GM21447 (cell line): Measurements from ENCODE around the gene HOXC4.

Experiments used
- ATAC-seq: cut with Tn5 transposase; IDR thresholded peaks from one replicate; pipeline ENCODE4 v1.9.1; 2021; ENCODE audit not compliant: unreplicated experiment

HOXC4 gene

DNA sequence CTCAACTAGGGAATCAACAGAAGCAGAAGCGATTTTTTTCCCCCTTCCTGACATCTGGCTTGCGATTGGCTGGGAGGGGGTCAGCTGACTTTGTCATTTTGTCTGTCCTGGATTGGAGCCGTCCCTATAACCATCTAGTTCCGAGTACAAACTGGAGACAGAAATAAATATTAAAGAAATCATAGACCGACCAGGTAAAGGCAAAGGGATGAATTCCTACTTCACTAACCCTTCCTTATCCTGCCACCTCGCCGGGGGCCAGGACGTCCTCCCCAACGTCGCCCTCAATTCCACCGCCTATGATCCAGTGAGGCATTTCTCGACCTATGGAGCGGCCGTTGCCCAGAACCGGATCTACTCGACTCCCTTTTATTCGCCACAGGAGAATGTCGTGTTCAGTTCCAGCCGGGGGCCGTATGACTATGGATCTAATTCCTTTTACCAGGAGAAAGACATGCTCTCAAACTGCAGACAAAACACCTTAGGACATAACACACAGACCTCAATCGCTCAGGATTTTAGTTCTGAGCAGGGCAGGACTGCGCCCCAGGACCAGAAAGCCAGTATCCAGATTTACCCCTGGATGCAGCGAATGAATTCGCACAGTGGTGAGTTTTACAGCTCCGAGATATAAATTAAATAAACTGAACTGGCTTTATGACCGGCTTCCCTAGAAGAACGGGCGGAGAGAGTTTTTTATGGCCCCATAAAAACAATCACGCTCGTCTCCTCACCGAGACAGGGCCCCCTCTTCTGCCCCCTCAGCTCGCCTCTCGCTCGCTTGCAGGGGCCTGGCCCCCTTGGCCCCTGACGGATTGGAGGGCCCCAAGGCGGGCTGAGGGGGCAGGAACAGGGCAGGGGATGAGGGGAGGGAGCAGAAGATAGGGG is 25.1 kb upstream of the HOXC4 start, which contains the start of gene HOXC6:
TSS of gene HOXC6 (plus strand) at position 127 of the 888 bp plus-strand sequence. CDS start at position 209, 82 bp downstream.
- no peak for ATAC-seq

DNA sequence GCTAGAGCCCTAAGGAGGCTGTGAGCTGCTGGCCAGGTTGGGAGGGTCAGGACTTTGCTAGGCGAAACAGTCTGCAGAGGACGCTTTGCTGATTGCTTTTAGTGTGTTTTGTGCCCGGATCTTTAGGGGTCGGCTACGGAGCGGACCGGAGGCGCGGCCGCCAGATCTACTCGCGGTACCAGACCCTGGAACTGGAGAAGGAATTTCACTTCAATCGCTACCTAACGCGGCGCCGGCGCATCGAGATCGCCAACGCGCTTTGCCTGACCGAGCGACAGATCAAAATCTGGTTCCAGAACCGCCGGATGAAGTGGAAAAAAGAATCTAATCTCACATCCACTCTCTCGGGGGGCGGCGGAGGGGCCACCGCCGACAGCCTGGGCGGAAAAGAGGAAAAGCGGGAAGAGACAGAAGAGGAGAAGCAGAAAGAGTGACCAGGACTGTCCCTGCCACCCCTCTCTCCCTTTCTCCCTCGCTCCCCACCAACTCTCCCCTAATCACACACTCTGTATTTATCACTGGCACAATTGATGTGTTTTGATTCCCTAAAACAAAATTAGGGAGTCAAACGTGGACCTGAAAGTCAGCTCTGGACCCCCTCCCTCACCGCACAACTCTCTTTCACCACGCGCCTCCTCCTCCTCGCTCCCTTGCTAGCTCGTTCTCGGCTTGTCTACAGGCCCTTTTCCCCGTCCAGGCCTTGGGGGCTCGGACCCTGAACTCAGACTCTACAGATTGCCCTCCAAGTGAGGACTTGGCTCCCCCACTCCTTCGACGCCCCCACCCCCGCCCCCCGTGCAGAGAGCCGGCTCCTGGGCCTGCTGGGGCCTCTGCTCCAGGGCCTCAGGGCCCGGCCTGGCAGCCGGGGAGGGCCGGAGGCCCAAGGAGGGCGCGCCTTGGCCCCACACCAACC is 23.9 kb upstream of the HOXC4 start:
- no peak for ATAC-seq

DNA sequence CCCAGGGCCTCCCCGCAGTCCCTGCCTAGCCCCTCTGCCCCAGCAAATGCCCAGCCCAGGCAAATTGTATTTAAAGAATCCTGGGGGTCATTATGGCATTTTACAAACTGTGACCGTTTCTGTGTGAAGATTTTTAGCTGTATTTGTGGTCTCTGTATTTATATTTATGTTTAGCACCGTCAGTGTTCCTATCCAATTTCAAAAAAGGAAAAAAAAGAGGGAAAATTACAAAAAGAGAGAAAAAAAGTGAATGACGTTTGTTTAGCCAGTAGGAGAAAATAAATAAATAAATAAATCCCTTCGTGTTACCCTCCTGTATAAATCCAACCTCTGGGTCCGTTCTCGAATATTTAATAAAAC is 23.2 kb upstream of the HOXC4 start:
- ATAC-seq: no peak

DNA sequence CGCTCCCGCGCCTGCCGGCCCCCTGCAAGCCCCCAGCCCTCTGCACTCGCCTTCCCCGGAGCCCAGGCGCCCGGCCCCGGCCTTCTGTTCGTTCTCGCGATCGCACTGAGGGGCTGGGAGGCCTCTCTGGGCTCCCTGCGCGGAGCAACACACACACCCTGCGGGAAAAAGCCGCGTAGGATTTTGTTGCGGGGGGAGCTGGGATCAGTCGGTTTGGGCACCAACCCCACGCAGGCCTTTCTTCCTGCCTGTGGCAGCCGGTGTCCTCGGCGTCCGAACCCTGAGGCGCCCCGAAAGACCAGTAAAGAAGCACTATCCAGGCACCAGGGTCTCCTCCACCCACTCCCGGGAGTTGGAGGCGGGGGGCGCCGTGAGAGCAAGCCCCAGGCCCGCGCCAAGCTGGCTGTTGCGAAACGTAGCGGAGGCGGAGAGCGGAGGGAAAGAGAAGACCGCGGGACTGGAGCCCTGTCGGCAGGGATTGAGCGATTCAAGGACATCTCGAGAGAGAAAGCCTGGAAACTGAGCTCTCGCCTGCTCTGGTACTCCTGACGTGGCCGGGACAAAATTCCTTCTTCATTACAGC is 22.7 kb upstream of the HOXC4 start:
- no peak for ATAC-seq

DNA sequence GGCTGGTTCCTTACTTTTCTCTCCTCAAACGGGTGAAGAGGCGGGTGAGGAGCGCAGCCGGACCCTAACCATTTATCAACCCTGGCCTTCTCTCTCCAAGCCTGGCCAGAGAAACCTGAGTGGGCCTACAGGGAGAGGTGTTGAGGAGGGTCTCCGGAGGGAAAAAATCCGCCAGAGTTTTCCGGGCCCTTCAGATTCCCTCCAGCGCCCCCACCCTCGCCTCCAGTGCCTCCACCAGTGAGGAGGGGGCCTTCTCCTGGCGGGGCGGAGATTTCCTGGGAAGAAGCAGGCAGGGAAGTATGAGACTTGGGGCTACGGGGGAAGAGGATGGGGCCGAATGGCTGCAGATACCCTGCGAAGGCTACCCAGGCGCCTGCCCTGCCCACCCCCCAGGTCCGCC is 22.2 kb upstream of the HOXC4 start:
- ATAC-seq: no peak

DNA sequence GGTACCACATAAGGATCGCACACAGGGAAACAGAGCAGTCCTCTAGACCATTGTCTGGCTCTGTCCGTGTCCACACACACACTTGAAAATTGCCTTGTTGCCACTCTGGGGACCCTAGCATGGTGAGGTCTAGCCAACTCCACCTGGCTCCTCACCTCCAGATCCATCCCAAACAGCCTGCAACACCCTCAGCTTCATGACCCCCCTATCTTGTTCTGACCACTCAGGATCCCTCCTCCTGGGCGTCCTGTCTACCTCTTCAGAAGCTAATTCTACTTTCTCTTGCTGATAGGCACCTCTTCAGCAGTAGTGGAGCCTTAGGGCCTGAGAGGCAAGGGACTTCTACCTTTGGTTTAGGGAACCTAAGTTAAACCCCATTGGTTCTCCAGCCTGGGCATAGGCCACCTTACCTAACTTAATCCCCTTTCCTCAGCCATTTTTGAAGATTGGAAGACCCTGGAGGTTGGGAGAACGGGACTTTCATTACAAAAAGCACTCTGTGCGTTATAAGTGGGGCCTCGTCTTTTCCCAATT is 21.5 kb upstream of the HOXC4 start:
- no peak for ATAC-seq

DNA sequence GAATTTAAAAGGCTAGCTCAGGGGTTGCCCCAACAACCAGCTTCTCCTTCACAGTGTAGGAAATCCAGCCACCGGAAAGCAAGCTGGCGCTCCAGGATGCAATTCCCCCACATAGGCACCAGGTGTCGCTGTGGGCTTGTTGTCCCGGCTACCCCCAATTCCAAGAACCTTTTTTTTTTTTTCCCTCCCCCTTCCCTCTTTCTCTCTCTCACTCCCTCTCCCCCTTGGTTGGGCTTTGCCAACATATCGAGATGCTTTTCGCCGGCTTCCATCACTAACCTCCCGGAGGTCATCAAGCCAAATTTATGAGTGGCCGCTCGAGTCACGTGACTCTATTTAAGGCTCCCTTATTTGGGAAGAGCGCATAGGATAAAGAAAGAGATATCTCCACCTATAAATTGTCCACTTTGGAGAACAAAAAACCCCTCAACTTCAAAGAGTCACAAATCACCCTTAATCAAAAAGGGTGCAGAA is 21.0 kb upstream of the HOXC4 start, which contains the start of gene HOXC5:
TSS of gene HOXC5 (plus strand) at position 424 of the 474 bp plus-strand sequence. CDS start 73 bp downstream, outside the sequence.
- ATAC-seq: no peak

DNA sequence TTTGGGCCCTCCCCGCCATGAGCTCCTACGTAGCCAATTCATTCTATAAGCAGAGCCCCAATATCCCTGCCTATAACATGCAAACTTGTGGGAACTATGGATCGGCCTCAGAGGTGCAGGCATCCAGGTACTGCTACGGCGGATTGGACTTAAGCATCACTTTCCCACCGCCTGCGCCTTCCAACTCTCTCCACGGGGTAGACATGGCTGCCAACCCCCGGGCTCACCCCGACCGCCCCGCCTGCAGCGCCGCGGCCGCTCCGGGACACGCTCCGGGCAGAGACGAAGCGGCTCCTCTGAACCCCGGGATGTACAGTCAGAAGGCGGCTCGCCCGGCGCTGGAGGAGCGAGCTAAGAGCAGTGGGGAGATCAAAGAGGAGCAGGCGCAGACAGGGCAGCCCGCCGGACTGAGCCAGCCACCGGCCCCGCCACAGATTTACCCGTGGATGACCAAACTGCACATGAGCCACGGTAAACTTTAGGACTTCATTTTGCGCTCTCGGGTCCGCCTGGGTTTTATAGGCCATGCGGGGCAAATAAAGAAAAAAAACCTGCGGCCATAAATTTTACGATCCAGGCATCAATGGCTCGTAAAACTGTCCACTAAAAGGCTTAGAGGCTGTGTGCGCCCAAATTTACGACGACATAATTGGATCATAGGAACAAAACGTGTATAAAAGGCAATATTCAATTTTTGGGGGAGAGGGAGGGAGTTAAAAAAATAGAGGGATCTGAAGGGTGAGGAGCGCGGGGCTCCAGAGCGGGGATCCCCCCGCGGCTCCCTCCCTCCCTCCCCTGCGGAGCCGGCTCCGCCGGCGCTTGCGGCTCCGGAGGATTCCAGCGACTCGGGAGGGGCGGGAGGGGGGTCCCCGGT is 20.3 kb upstream of the HOXC4 start:
- no peak for ATAC-seq

DNA sequence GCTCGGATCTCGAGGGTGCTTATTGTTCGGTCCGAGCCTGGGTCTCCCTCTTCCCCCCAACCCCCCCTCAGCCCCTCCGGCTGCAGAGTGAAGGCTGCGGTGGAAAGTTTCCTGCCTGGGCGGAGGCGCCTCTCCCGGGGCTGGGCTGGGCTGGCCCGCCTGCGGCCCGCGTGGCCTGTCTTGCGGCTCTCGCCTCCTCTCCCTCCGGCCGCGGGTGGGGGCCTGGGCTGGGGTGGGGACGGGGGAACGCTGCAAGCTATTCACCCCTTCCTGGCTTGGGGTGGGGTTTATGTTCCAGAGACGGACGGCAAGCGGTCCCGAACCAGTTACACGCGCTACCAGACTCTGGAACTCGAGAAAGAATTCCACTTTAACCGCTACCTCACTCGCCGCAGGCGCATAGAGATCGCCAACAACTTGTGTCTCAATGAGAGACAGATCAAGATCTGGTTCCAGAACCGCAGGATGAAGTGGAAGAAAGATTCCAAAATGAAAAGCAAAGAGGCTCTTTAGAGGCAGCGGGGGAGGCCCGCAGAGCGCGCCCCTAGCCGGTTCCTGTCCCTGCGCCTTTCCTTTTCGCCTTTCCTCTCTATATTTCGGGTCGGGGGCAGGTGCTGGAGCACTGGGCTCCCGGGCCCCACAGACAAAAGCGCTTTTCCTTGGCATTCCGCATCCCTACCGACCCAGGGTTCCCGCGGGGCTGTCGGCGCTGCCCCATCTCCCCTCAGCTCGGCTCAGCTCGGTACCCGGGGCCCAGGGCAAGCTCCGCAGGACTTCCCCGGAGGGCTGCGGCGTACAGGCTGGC is 19.5 kb upstream of the HOXC4 start:
- ATAC-seq: no peak

DNA sequence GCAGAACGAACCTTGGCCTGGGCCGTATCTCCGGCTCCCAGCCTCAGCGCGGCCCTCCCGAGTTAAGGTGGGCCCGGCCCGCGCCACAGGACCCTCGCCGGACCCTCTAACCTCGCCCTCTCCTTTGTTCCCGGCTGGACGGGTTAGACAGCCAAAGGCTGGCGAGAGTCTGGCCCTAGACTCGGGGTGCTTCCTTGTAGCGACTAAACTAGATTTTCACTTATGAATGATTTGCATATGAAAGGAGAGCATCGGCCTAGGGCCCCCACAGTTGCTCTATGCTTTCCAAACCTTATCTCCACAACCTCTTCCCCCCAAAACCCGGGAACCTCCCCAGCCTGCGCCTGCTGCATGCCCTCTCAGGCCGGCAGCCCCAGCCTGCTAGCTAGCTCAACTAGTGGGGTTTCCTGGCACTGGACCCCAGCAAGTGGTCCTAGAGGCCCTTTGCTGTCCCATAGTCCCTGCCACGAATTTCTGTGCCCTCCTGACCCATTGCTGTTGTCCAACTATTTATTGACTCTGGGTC is 18.8 kb upstream of the HOXC4 start:
- no peak for ATAC-seq

DNA sequence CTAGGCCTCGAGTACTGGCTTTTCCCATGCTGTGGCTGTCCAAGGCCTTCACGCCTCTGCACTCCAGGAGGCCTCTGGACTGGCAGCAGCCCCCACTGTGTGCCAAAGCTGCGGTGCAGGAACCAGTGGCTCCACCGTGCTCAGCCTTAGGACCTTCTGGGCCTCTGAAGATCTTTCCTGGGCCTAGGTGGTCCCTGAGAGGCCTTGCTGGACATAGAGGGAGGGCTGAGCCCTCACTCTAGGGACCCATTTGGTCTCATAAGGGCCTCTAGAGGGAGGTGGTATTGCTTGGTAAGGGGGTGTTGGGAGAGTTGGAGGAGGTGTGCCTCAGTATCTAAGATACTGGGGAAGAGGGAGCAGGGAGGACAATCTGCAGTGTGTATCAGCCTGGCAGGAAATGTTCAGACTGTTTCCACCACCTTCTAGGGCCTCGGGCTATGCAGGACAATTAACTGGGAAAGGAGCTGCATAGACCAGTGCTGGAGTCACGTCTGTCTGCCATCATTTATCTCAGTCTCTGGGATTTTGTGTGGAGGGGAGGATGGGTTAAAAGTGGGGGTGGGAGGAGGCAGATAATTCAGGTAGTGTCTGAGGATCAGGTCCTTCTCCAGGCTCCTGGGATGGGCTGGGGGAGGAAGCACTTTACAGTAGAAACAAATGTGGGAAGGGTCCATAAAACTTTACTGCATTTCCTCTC is 17.9 kb upstream of the HOXC4 start:
- no peak for ATAC-seq

DNA sequence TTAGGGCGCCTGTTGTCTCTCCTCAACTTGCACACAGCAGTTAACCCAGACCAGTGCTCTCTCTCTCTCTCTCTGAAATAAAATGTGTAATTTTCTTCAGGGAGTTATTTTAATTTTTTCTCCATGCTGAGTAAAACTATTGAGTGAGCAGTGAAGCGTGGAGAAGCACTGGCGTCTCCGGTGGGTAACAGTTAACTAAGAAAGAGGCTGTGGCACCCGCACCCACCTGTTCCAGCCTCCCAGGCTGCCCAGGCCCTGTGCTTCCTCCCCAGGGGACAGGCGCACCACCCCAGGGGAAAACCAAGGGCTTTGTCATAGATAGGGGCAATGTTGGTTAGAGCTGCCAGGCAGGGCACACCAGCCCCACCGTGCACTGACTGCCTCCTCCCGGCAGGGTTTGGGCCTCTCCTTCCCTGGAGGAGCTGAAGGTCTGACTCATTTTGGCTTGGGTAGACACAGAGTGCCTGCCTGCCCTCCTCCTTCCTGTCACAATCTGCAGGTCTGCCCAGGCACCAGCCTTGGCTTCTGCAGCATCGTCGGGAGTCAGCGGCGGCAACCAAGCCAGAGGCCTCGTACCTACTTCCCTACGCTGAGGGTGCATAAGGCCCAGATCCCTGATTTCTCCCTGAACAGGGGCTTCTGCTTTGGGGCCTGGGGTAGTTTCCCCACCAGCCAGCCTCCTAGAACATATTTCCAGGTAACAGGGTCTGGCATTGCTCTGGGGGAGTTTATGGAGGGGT is 16.8 kb upstream of the HOXC4 start:
- peak; percentile 53 for ATAC-seq

DNA sequence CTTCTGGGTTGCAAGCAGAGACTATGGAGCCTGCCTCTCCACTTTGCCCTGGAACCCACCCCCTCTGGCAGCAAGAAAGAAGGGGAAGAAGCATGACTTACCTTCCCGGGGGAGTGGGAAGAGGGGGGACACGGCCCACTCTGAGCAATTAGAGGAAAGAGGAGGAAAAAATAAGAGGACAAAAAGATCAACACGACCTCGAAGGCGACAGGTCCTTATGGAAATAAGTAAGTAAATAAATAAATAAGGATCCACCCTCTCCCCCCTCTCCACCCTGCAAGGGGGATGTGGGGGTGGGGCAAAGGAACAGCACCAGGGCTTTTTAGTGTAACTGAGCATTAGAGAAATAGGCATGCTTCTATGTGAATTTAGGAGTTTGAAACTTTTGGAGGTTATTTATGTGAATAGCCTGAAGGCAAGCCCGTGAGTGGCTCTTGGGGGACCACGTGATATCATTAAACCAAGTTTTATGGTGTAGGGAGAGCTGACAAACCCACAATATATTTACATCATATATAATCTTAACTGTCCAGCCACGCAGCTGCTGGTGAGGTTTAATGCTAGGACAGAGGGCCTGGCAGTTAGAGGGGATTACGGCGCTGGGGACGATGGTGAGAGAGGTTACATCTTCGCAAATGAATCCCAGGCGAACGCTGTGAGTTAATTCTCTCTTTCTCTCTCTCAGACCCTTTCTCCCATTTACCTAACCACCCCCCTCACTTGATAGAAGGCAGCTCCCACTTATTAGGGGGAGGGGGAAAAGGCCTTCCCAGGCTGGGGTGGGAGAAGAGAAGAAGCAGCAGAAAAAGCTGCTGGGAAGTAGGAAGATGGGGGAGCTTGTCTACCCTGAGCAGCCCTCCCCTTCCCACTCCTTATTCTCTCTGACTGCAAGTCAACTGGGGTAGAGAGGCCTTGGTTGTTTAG is 16.0 kb upstream of the HOXC4 start:
- ATAC-seq: no peak

DNA sequence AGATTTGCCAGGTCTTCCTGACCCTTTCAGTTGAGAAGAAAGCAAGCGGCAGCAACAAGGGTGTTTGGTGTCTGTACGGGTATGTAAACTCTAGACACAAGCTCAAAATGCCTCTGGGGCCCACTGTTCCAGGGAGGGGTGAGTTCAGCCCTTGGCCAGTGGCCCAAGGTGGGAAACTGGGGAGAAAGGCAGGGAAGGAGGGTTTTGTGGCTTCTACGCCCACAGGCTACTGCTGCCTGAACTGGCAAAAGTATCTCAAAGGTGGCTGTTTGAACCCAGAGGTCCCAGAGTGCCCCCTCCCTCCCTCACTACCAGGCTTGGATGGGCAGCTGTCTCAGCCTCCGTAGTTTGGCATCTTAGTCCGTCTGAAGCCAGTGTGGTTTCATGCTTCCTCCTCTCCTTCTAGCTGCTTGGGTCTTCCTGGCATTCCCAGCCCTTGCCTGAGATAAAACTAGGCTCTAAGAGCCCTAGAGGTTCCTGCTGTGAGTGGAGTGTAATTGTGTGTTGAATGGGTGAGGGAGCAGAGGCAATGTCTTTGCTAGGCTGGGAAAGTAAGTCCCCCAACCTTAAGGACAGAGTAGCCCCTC is 15.3 kb upstream of the HOXC4 start:
- no peak for ATAC-seq

DNA sequence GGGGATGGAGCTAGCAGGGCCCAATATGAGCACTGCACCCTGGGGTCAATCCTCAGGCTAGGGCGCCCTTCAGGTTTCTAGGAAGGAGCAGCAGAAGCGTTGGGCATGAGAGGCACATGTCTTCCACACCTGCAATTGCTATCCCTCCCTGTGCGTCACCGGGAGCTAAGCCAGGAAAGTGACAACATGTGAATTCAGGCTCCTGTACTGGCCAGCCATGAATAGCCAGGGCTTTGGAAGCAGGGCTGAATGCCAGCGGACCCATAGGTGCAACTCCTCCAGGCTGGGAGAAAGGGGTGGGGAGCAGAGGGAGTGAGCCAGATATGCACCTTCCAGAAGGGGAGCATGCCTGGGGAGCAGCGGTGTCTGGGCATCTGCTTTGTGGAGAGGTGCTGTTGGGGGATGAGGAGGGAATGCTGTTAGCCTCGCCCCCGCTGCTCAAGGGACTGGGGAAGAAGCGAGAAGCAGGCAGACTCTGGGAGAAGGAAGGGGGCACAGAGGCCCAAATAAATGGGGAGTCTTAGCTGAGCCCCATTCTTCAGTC is 14.7 kb upstream of the HOXC4 start:
- no peak for ATAC-seq
